Adipocyte (in vitro differentiated cells): Measurements from ENCODE around the gene ANKRD30BL.
"Not testable (repeated sequence)": the region's sequence is repeated elsewhere in the genome, so short reads cannot be mapped to it uniquely, and the experiment has no call there.

ENCODE experiments used
- DNase-seq: peaks from one replicate; pipeline ENCODE4 v3.0.0-alpha.2; 2015; ENCODE audit warnings: low read depth
- H3K27me3 ChIP-seq: replicated peaks from 2 replicates; pipeline ENCODE4 v1.7.0; 2013; ENCODE audit warnings: mild to moderate bottlenecking, low read length, moderate library complexity; ENCODE audit not compliant: control insufficient read depth, insufficient read depth
- H3K36me3 ChIP-seq: 2 replicates; pipeline ENCODE4 v1.7.0; 2013; ENCODE audit warnings: low read length, mild to moderate bottlenecking, moderate library complexity; ENCODE audit not compliant: control insufficient read depth, insufficient read depth, severe bottlenecking
- H3K4me1 ChIP-seq: 2 replicates; pipeline ENCODE4 v1.7.0; 2013; ENCODE audit warnings: mild to moderate bottlenecking, low read length, moderate library complexity; ENCODE audit not compliant: control insufficient read depth, insufficient read depth
- H3K4me3 ChIP-seq: 2 replicates; pipeline ENCODE4 v1.7.0; 2013; ENCODE audit warnings: mild to moderate bottlenecking, low read length, moderate library complexity
- H3K9ac ChIP-seq: 2 replicates; pipeline ENCODE4 v1.7.0; 2013; ENCODE audit warnings: mild to moderate bottlenecking, low read length, moderate library complexity
- H3K9me3 ChIP-seq: 2 replicates; pipeline ENCODE4 v1.7.0; 2013; ENCODE audit warnings: mild to moderate bottlenecking, low read length, moderate library complexity; ENCODE audit not compliant: control insufficient read depth

The ANKRD30BL gene

GRCh38 chr2:132161161-132162124, at the start of gene ANKRD30BL:
ANKRD30BL (minus strand) TSS chr2:132161952; CDS start chr2:132161705, 247 bp downstream.
- H3K9me3 ChIP-seq, H3K4me1 ChIP-seq, H3K9ac ChIP-seq, H3K27me3 ChIP-seq, H3K4me3 ChIP-seq, H3K36me3 ChIP-seq, DNase-seq: not testable (repeated sequence)

- DNase-seq, H3K36me3 ChIP-seq, H3K4me3 ChIP-seq, H3K4me1 ChIP-seq, H3K9ac ChIP-seq, H3K27me3 ChIP-seq, H3K9me3 ChIP-seq: not testable (repeated sequence)
Measured at GRCh38 chr2:132202866-132203265, 41.1 kb upstream of the ANKRD30BL start.

- H3K4me3 ChIP-seq, H3K4me1 ChIP-seq, H3K36me3 ChIP-seq, H3K9ac ChIP-seq, H3K9me3 ChIP-seq, H3K27me3 ChIP-seq, DNase-seq: not testable (repeated sequence)
Measured at GRCh38 chr2:132192854-132193253, 31.1 kb upstream of the ANKRD30BL start.

GRCh38 chr2:132167100-132167499, 5.3 kb upstream of the ANKRD30BL start:
- not testable (repeated sequence) for H3K27me3 ChIP-seq, H3K9ac ChIP-seq, H3K9me3 ChIP-seq, H3K4me1 ChIP-seq, H3K36me3 ChIP-seq, H3K4me3 ChIP-seq, DNase-seq

- not testable (repeated sequence) for H3K4me1 ChIP-seq, H3K36me3 ChIP-seq, H3K4me3 ChIP-seq, DNase-seq, H3K9me3 ChIP-seq, H3K9ac ChIP-seq, H3K27me3 ChIP-seq
Measured at GRCh38 chr2:132162125-132162660, 441 bp upstream of the ANKRD30BL start.

GRCh38 chr2:132146774-132147173, 15.0 kb downstream of the ANKRD30BL start:
- not testable (repeated sequence) for H3K4me1 ChIP-seq, H3K36me3 ChIP-seq

More at GRCh38 chr2:132146774-132147173, 15.0 kb downstream of the ANKRD30BL start:
- H3K27me3 ChIP-seq, H3K4me3 ChIP-seq, H3K9ac ChIP-seq, H3K9me3 ChIP-seq: not testable (repeated sequence)
- DNase-seq, result peak; percentile 79
